ENCODE measurements around the gene PTCHD4.

PTCHD4 gene

GRCh38 chr6:48101290-48101689 lies 9.7 kb downstream of the PTCHD4 start:
- H3K27ac ChIP-seq: no peak overlapping the region

DNA sequence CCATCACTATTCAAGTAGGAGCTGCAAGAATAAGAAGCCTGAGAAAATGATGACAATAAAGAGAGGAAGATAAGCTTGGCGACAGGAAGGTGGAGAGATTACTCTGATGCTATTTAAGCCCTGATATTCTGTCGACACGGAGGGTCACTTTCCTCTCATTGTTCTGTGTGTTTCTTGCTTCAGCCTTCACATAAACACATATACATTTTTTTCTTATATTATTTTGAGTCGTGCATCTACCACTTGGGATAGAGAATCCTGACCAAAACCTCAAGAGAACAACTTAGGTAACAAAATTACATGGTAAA lies 10.5 kb downstream of the PTCHD4 start:
- TF ChIP-seq, protein P1, sequence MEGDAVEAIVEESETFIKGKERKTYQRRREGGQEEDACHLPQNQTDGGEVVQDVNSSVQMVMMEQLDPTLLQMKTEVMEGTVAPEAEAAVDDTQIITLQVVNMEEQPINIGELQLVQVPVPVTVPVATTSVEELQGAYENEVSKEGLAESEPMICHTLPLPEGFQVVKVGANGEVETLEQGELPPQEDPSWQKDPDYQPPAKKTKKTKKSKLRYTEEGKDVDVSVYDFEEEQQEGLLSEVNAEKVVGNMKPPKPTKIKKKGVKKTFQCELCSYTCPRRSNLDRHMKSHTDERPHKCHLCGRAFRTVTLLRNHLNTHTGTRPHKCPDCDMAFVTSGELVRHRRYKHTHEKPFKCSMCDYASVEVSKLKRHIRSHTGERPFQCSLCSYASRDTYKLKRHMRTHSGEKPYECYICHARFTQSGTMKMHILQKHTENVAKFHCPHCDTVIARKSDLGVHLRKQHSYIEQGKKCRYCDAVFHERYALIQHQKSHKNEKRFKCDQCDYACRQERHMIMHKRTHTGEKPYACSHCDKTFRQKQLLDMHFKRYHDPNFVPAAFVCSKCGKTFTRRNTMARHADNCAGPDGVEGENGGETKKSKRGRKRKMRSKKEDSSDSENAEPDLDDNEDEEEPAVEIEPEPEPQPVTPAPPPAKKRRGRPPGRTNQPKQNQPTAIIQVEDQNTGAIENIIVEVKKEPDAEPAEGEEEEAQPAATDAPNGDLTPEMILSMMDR (conservative IDR thresholded peaks at IDR 0.05; ENCODE audit: low read depth, low read length): no peak
- H3K4me2 ChIP-seq: no peak overlapping the region

More at GRCh38 chr6:48101290-48101689, 9.7 kb downstream of the PTCHD4 start:
- no peak overlapping the region for H2AFZ ChIP-seq (ENCODE audit: low read depth)
- H3K4me3 ChIP-seq (IDR thresholded peaks at IDR 0.05; ENCODE audit: insufficient read depth, low read depth, low read length): no peak overlapping the region
- no peaks in the 10 kb centered on the region for H3K4me1 ChIP-seq (ENCODE audit: low read depth, poor library complexity, severe bottlenecking)
- H3K27me3 ChIP-seq (ENCODE audit: insufficient read depth, low read depth): no peaks in the 10 kb centered on the region
- H3K36me3 ChIP-seq (ENCODE audit: insufficient read depth): no peaks in the 10 kb centered on the region
- TF ChIP-seq, protein P1 (conservative IDR thresholded peaks at IDR 0.05; ENCODE audit: low read depth, low read length): no peak
- no peaks in the 10 kb centered on the region for H4K20me1 ChIP-seq (ENCODE audit: insufficient read depth)
- no peak overlapping the region for H3K4me2 ChIP-seq
- no peaks in the 10 kb centered on the region for H3K79me2 ChIP-seq (ENCODE audit: insufficient read depth, low read depth)
- H3K9ac ChIP-seq: no peak overlapping the region

GRCh38 chr6:48099713-48100587 lies 11.0 kb downstream of the PTCHD4 start:
- Histone ChIP-seq H2AFZ (ENCODE audit: low read depth) (no peak overlapping the region), H3K36me3 (ENCODE audit: insufficient read depth) (no peaks in the 10 kb centered on the region), H4K20me1 (ENCODE audit: insufficient read depth) (no peaks in the 10 kb centered on the region)

More for the DNA sequence above, 10.5 kb downstream of the PTCHD4 start:
- Histone ChIP-seq H3K4me1 (ENCODE audit: low read depth, poor library complexity, severe bottlenecking) (no peaks in the 10 kb centered on the region), H3K4me3 (IDR thresholded peaks at IDR 0.05; ENCODE audit: insufficient read depth, low read depth, low read length) (no peak overlapping the region), H3K27ac (no peak overlapping the region), H3K36me3 (ENCODE audit: insufficient read depth) (no peaks in the 10 kb centered on the region), H4K20me1 (ENCODE audit: insufficient read depth) (no peaks in the 10 kb centered on the region), H3K27me3 (ENCODE audit: insufficient read depth, low read depth) (no peaks in the 10 kb centered on the region), H3K79me2 (ENCODE audit: insufficient read depth, low read depth) (no peaks in the 10 kb centered on the region), H2AFZ (ENCODE audit: low read depth) (no peak overlapping the region), H3K9ac (no peak overlapping the region)

DNA sequence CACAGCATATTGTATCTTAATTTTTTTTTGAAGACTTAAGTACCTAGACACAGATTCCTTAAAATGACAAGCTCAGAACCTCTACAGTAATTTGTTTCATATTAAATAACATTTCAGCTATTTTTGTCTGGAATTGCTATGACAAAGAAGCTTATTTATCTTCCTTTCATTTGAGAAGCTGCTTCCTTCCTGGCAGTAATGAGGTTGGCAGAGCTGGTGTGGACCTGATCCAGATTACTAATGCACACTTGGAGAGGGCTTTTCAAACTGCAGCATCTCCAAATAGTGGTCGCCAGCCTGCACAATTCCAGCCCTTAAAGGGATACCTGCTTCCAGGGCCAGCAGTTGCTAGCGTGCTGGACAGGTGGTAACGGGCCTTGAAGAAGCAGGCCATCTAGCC lies 12.1 kb downstream of the PTCHD4 start:
- H3K4me2 ChIP-seq: no peak overlapping the region
- TF ChIP-seq, protein P1 (conservative IDR thresholded peaks at IDR 0.05; ENCODE audit: low read depth, low read length): no peak
- H2AFZ ChIP-seq (ENCODE audit: low read depth): no peak overlapping the region
- no peaks in the 10 kb centered on the region for H3K27me3 ChIP-seq (ENCODE audit: insufficient read depth, low read depth)
- H3K27ac ChIP-seq: no peak overlapping the region
- H3K4me1 ChIP-seq (ENCODE audit: low read depth, poor library complexity, severe bottlenecking): no peaks in the 10 kb centered on the region
- H3K4me3 ChIP-seq (IDR thresholded peaks at IDR 0.05; ENCODE audit: insufficient read depth, low read depth, low read length): no peak overlapping the region
- H3K36me3 ChIP-seq (ENCODE audit: insufficient read depth): no peaks in the 10 kb centered on the region
- H3K9ac ChIP-seq: no peak overlapping the region
- H3K79me2 ChIP-seq (ENCODE audit: insufficient read depth, low read depth): no peaks in the 10 kb centered on the region
- H4K20me1 ChIP-seq (ENCODE audit: insufficient read depth): no peaks in the 10 kb centered on the region

More at GRCh38 chr6:48099713-48100587, 11.0 kb downstream of the PTCHD4 start:
- Histone ChIP-seq H3K4me3 (IDR thresholded peaks at IDR 0.05; ENCODE audit: insufficient read depth, low read depth, low read length) (no peak overlapping the region), H3K9ac (no peak overlapping the region), H3K4me1 (ENCODE audit: low read depth, poor library complexity, severe bottlenecking) (no peaks in the 10 kb centered on the region), H3K4me2 (no peak overlapping the region), H3K27me3 (ENCODE audit: insufficient read depth, low read depth) (no peaks in the 10 kb centered on the region), H3K79me2 (ENCODE audit: insufficient read depth, low read depth) (no peaks in the 10 kb centered on the region), H3K27ac (no peak overlapping the region)
- TF ChIP-seq, protein P1 (conservative IDR thresholded peaks at IDR 0.05; ENCODE audit: low read depth, low read length): no peak
